ENCODE measurements around the gene KLF8.

Gene KLF8

GRCh38 chrX:56310581-56310980, 78.4 kb downstream of the KLF8 start:
- no peak for DNase-seq

- no peak for DNase-seq
Measured at GRCh38 chrX:56313308-56313707, 81.2 kb downstream of the KLF8 start.

- peak; percentile 25 for DNase-seq
Measured at GRCh38 chrX:56314334-56314733, 82.2 kb downstream of the KLF8 start.

- DNase-seq = no peak
Measured at GRCh38 chrX:56318076-56318475, 85.9 kb downstream of the KLF8 start.

GRCh38 chrX:56319165-56319564, 87.0 kb downstream of the KLF8 start:
- no peak for DNase-seq
